CD4-positive, alpha-beta T cell treated with Interleukin-2 at 100 ng/mL for 4 hours (primary cell): ENCODE data around the gene EXD3.
"Not testable (repeated sequence)": the region's sequence is repeated elsewhere in the genome, so short reads cannot be mapped to it uniquely, and the experiment has no call there.

ENCODE experiments used
- DNase-seq: peaks from one replicate; pipeline ENCODE4 v3.0.0-alpha.2; 2020; ENCODE audit warnings: low spot score

EXD3 gene

GRCh38 chr9:137379761-137380161 is 43.2 kb downstream of the EXD3 start:
- DNase-seq: no peak

DNA sequence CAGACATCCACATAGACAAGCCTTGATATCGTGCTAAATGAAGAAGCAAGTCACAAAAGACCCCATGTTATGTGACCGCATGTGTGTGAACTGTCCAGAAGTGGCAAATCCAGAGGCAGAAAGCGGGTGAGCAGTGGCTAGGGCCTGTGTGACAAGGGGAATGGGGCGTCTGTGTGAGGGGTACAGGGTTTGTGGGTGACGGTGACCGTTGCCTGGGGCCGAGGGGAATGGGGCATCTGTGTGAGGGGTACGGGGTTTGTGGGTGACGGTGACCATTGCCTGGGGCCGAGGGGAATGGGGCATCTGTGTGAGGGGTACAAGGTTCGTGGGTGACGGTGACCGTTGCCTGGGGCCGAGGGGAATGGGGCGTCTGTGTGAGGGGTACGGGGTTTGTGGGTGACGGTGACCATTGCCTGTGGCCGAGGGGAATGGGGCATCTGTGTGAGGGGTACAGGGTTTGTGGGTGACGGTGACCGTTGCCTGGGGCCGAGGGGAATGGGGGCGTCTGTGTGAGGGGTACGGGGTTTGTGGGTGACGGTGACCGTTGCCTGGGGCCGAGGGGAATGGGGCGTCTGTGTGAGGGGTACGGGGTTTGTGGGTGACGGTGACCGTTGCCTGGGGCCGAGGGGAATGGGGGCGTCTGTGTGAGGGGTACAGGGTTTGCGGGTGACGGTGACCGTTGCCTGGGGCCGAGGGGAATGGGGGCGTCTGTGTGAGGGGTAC is 44.1 kb downstream of the EXD3 start:
- DNase-seq: not testable (repeated sequence)

DNA sequence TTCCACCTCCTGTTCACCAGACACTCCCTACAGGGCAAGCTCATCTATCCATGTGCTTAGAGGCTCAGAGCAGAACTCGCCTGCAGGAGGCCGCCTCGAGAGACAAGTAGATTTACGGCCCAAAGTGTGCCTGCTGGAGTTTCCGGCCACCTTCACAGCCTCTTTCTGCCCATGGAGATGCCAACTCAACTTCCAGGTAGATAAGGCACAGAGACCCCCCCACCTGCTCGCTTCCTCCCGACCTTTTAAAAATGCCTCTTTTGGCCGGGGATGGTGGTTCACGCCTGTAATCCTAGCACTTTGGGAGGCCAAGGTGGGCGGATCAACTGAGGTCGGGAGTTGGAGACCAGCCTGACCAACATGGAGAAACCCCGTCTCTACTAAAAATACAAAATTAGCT is 46.6 kb downstream of the EXD3 start:
- no peak for DNase-seq

- no peak for DNase-seq
Observed at GRCh38 chr9:137375321-137376058, 47.5 kb downstream of the EXD3 start.

DNA sequence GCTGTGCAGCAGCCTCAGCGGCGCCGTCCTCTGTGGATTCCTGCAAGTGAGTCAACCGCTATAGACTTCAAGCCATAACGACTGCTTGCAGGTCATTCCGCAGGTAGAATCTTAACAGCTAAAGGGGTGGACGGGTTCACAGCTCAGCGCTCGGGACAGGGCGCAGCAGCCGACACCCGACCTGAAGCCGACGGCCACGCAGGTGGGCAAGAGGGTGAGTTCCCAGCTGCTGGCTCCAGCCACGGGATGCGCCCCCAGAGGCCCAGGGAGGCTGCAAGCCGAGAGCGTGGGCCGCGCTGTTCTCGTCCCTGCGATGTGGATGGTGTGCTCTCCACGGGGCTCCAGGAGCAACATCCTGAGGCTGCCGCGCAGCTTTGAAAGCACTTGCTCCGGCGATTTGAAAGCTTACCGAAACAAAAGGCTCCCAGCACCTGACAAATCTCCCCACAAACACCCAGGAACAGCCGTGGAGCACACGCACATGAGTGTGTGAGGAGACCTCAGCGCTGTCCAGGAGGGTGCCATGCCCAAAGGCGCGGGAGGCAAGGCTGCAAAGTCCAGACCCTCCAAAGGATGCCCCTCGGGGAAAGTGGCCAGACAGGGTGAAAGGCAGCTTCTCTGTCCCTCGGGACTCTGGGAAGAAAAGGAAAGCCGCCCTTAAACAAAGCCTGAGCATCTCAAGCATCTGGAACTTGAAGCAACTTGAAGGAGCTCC is 48.7 kb downstream of the EXD3 start:
- no peak for DNase-seq

DNA sequence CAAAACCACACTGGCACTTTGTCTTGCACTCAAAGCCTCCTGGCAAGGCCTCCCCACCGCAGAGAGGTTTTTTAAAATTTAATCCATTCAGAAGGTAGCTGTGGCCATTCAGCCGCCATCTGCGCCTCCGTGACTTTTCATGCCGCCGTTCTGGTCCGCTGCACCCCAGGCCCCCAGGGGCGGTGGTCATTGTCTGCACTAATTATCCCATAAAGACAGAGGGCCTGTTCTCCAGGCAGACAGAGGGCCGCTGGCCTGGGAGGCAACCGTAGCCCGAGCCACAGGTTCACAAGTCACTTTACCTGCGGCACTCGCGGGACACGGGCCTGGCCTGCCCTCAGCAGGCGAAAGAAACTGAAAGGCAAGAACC is 49.4 kb downstream of the EXD3 start:
- no peak for DNase-seq

DNA sequence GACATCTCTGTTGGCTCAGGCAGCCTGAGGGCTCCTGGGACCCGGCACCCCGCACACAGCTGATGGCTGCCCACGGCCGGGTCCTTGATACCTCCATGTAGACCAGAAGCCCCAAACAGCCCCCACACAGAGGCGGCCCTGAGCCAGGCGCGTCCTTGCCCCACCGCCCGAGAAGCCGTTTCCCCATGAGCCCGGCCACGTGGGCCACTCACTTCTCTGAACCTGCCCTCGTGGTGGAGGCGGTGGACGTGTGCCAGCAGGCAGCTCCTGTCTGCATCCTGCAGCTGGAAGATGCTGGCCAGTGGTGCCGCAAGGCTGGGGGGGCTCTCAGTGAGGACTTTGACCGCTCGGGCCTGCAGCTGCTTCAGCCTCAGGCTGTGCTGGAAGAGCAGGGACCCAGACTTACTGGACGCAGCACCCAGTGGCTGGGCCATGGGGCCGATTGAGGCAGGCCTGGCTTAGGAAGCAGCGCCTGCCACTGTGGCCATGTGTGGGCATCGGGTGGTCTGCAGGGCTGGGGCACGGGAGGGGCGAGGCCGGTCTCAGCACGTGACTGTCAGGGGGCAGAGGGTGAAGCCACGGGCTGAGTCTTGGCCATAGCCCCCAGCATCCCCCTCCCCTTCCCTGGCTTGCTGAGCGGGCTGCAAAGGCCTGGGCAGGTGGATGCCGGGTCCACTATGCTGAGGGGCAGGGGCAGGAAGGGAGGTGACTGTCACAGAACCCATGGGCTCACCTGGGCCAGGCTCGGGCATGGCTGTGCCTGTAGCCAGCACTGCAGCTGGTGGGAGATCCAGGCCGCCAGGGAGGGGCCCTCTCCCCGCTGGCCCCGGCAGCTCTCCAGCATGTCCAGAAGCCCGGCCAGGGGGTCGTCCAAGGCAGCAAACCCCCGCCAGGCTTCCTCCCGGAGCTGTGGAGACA is 50.0 kb downstream of the EXD3 start:
- no peak for DNase-seq

GRCh38 chr9:137371946-137372651 is 50.9 kb downstream of the EXD3 start:
- no peak for DNase-seq

GRCh38 chr9:137371521-137371941 is 51.4 kb downstream of the EXD3 start:
- no peak for DNase-seq

- DNase-seq: no peak
Observed at GRCh38 chr9:137370865-137371520, 52.0 kb downstream of the EXD3 start.

GRCh38 chr9:137369911-137370764 is 52.8 kb downstream of the EXD3 start:
- DNase-seq: no peak

DNA sequence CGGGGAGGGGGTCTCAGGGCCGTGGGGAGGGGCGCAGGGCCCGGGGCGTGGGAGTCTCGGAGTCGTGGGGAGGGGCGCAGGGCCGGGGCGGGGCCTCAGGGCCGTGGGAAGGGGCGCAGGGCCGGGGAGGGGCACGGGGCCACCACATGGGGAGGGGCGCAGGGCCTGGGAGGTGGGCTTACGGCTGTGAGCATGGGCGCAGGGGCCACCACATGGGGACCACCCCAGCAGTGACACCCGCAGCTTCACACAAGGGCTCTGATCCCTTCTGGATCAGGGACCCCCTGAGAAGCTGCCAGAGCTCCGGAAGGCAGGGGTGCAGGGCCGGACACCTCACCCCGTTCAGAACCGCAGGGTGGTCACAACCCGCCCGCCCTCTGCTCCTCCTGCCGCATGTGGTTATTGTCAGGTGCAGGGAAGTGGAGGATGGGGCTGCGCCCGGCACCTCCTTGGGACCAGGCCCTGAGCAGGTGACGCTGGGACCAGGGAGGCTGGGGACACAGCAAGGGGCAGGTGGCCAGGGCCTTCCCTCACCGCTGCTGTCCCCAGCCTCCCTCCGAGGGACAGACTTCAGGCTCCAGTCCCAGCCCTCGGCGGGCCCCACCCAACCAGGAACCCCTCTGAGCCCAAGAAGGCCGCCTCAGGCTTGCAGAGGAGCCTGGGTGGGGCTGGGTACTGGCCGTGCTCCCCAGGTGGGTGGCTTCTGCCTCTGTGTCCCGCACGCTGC is 53.7 kb downstream of the EXD3 start:
- no peak for DNase-seq

DNA sequence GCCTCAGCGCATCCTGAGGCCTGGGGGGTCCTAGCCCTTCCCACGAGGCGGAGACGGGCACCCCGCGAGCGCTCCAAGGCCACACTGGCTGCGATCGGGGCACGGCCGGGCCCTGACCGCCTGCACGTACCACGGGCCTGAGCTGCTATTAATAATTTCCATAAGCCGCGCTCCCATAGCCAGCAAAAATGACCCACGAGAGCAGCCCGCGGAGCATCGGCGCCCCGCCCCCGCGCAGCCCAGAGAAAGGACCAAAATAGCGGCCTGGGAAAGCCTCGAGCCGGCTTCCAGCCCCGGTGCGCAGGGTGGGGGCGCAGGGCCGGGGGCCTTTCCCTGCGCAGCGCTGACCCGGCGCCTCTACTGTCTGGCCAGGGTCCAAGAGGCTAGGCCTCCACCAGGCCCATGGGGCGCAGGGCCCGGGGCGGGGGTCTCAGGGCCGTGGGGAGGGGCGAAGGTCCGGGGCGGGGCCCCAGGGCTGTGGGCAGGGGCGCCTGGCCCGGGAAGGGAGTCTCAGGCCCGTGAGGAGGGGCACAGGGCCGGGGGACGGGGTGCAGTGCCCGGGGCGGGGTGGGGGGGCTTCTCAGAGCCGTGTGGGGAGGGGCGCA is 54.4 kb downstream of the EXD3 start:
- no peak for DNase-seq

- no peak for DNase-seq
Observed at GRCh38 chr9:137367506-137368430, 55.2 kb downstream of the EXD3 start.

DNA sequence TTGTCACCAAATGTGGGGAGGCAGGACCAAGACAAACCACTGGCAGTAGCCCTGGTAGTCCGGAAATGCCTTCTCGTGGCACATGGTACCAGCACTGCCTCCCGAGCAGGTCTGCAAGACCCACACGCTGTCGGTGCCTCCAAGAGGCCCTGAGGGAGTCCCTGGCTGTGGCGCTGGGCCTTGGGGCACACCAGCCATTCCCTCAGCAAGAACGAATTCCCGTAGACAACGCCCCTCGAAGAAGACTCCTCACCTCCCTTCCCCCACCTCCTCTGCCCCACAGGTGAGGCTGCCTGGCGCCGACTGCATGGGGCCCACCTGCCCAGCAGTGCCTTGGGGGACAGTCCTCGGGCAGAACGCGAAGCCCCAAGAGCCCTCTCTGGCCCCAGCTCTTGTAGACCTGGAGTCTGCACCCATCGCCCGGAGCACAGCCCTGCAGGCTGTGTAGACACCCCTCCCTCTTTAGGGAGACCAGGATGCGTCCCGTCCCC is 56.0 kb downstream of the EXD3 start:
- DNase-seq: no peak

GRCh38 chr9:137366445-137366810 is 56.5 kb downstream of the EXD3 start:
- no peak for DNase-seq
